ENCODE results near the gene HS3ST2.
A peak's percentile ranks its signal among the peaks of the same experiment; 100 is the strongest.

The HS3ST2 gene

GRCh38 chr16:22879466-22879865 lies 65.5 kb downstream of the HS3ST2 start:
- Histone ChIP-seq H3K4me3 (ENCODE audit: low read depth, low read length) (no peak overlapping the region), H3K9me3 (ENCODE audit: control insufficient read depth, insufficient read depth, low read depth, low read length) (no peaks in the 10 kb centered on the region), H3K36me3 (ENCODE audit: control insufficient read depth in 2 of 2, insufficient read depth in 1 of 2, low read length in 2 of 2) (no peaks in the 10 kb centered on the region), H3K27ac (ENCODE audit: extremely low read depth, low read depth, low read length) (no peak overlapping the region), H3K4me1 (ENCODE audit: control insufficient read depth, insufficient read depth, low read length) (no peaks in the 10 kb centered on the region)
- ChIA-PET CTCF (no interaction called here), POLR2A (no interaction called here)
- no peak for TF ChIP-seq GLI4 (tag by site-specific recombination; IDR thresholded peaks at IDR 0.05)
- 0 out of 2 replicates have a peak, but pooled peaks have one; percentile 14 for TF ChIP-seq ZBTB17 (tag by site-specific recombination; IDR thresholded peaks at IDR 0.05)
- TF ChIP-seq, protein P1, sequence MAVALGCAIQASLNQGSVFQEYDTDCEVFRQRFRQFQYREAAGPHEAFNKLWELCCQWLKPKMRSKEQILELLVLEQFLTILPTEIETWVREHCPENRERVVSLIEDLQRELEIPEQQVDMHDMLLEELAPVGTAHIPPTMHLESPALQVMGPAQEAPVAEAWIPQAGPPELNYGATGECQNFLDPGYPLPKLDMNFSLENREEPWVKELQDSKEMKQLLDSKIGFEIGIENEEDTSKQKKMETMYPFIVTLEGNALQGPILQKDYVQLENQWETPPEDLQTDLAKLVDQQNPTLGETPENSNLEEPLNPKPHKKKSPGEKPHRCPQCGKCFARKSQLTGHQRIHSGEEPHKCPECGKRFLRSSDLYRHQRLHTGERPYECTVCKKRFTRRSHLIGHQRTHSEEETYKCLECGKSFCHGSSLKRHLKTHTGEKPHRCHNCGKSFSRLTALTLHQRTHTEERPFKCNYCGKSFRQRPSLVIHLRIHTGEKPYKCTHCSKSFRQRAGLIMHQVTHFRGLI (tag by site-specific recombination; IDR thresholded peaks at IDR 0.05) = no peak

DNA sequence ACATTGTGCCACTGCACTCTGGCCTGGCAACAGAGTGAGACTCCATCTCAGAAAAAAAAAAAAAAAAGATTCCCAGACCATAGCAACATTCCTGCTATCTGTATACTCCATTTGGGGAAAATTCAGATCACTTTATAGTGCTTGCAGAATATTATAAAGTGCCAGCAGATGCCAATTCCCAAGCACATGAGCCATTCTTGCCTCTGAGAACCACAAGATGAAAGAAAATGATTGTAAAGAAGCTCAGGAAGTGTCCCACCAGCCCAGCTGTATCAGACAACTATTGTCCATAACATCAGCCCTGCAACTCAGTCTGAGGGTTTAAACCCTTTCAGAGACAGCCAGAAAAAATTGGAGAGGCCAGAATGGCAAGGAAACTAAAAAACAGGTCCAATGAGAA lies 69.0 kb downstream of the HS3ST2 start:
- no peaks in the 10 kb centered on the region for H3K9me3 ChIP-seq (ENCODE audit: control insufficient read depth, insufficient read depth, low read depth, low read length)
- ChIA-PET CTCF (interaction anchor here (0.6 to 1.6 kb wide), 2 partner anchors 15 to 712 kb away, joined by 3 to 10 read pairs; no protein-coding TSS in a partner anchor), POLR2A (no interaction called here)
- TF ChIP-seq HOXC10 (CRISPR knock-in tag; IDR thresholded peaks at IDR 0.05) (no peak), PRDM6 (tag by site-specific recombination; IDR thresholded peaks at IDR 0.05) (no peak), ZEB2 (tag by site-specific recombination; IDR thresholded peaks at IDR 0.05) (no peak), GLIS2 (tag by site-specific recombination; IDR thresholded peaks at IDR 0.05) (no peak), ZNF501 (tag by site-specific recombination; IDR thresholded peaks at IDR 0.05) (no peak), ZNF76 (tag by site-specific recombination; IDR thresholded peaks at IDR 0.05; ENCODE audit: borderline replicate concordance, low read depth) (no peak), ZNF654 (tag by site-specific recombination; IDR thresholded peaks at IDR 0.05; ENCODE audit: low read depth) (no peak), MEIS1 (CRISPR knock-in tag; IDR thresholded peaks at IDR 0.05; ENCODE audit: borderline replicate concordance) (no peak)
- H3K4me1 ChIP-seq (ENCODE audit: control insufficient read depth, insufficient read depth, low read length) = no peaks in the 10 kb centered on the region
- H3K27ac ChIP-seq (ENCODE audit: extremely low read depth, low read depth, low read length) = no peak overlapping the region
- no peak overlapping the region for H3K4me3 ChIP-seq (ENCODE audit: low read depth, low read length)
- no peaks in the 10 kb centered on the region for H3K36me3 ChIP-seq (ENCODE audit: control insufficient read depth in 2 of 2, insufficient read depth in 1 of 2, low read length in 2 of 2)

DNA sequence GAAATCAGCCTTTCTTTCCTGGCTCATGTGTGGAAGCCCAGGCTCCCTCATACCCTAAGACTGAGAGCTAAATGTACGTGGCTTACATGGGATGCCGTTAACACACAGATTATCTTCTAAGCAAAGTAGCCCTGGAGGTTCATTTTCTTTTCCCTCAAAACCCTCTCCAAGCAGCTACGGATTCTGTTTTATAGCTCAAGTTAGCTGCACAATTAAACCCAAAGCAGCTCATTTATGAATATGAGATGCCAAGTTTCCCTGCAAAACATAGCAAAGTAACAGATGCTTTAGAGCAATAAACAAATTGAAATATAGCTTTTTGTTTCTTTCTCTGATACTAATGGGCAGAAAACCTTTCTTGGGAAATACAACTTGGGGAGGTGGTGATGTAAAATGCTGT lies 72.0 kb downstream of the HS3ST2 start:
- H3K4me3 ChIP-seq (ENCODE audit: low read depth, low read length) = no peak overlapping the region
- H3K9me3 ChIP-seq (ENCODE audit: control insufficient read depth, insufficient read depth, low read depth, low read length) = no peaks in the 10 kb centered on the region
- ChIA-PET POLR2A (no interaction called here), CTCF (interaction anchor here (0.9 to 1.0 kb wide), 2 partner anchors 13 to 15 kb away, joined by 5 read pairs; no protein-coding TSS in a partner anchor)
- no peaks in the 10 kb centered on the region for H3K4me1 ChIP-seq (ENCODE audit: control insufficient read depth, insufficient read depth, low read length)
- H3K27ac ChIP-seq (ENCODE audit: extremely low read depth, low read depth, low read length) = no peak overlapping the region
- H3K36me3 ChIP-seq (ENCODE audit: control insufficient read depth in 2 of 2, insufficient read depth in 1 of 2, low read length in 2 of 2) = no peaks in the 10 kb centered on the region
- TF ChIP-seq, protein P2, sequence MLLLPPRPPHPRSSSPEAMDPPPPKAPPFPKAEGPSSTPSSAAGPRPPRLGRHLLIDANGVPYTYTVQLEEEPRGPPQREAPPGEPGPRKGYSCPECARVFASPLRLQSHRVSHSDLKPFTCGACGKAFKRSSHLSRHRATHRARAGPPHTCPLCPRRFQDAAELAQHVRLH (tag by site-specific recombination; IDR thresholded peaks at IDR 0.05) = no peak
- TF ChIP-seq ZNF146 (tag by site-specific recombination; IDR thresholded peaks at IDR 0.05) = no peak
- no peak for TF ChIP-seq ZNF433 (tag by site-specific recombination; IDR thresholded peaks at IDR 0.05; ENCODE audit: low read depth)
- TF ChIP-seq ZNF639 (tag by site-specific recombination; IDR thresholded peaks at IDR 0.05) = no peak
- no peak for TF ChIP-seq ZNF366 (tag by site-specific recombination; conservative IDR thresholded peaks at IDR 0.05)
- TF ChIP-seq, protein P3, sequence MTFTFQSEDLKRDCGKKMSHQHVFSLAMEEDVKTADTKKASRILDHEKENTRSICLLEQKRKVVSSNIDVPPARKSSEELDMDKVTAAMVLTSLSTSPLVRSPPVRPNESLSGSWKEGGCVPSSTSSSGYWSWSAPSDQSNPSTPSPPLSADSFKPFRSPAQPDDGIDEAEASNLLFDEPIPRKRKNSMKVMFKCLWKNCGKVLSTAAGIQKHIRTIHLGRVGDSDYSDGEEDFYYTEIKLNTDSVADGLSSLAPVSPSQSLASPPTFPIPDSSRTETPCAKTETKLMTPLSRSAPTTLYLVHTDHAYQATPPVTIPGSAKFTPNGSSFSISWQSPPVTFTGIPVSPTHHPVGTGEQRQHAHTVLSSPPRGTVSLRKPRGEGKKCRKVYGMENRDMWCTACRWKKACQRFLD (tag by site-specific recombination; IDR thresholded peaks at IDR 0.05) = no peak
- TF ChIP-seq ZNF335 (tag by site-specific recombination; conservative IDR thresholded peaks at IDR 0.05) = no peak
- TF ChIP-seq SETDB1 (IDR thresholded peaks at IDR 0.05; ENCODE audit: insufficient read length, low read length) = no peak
- TF ChIP-seq, protein P4, sequence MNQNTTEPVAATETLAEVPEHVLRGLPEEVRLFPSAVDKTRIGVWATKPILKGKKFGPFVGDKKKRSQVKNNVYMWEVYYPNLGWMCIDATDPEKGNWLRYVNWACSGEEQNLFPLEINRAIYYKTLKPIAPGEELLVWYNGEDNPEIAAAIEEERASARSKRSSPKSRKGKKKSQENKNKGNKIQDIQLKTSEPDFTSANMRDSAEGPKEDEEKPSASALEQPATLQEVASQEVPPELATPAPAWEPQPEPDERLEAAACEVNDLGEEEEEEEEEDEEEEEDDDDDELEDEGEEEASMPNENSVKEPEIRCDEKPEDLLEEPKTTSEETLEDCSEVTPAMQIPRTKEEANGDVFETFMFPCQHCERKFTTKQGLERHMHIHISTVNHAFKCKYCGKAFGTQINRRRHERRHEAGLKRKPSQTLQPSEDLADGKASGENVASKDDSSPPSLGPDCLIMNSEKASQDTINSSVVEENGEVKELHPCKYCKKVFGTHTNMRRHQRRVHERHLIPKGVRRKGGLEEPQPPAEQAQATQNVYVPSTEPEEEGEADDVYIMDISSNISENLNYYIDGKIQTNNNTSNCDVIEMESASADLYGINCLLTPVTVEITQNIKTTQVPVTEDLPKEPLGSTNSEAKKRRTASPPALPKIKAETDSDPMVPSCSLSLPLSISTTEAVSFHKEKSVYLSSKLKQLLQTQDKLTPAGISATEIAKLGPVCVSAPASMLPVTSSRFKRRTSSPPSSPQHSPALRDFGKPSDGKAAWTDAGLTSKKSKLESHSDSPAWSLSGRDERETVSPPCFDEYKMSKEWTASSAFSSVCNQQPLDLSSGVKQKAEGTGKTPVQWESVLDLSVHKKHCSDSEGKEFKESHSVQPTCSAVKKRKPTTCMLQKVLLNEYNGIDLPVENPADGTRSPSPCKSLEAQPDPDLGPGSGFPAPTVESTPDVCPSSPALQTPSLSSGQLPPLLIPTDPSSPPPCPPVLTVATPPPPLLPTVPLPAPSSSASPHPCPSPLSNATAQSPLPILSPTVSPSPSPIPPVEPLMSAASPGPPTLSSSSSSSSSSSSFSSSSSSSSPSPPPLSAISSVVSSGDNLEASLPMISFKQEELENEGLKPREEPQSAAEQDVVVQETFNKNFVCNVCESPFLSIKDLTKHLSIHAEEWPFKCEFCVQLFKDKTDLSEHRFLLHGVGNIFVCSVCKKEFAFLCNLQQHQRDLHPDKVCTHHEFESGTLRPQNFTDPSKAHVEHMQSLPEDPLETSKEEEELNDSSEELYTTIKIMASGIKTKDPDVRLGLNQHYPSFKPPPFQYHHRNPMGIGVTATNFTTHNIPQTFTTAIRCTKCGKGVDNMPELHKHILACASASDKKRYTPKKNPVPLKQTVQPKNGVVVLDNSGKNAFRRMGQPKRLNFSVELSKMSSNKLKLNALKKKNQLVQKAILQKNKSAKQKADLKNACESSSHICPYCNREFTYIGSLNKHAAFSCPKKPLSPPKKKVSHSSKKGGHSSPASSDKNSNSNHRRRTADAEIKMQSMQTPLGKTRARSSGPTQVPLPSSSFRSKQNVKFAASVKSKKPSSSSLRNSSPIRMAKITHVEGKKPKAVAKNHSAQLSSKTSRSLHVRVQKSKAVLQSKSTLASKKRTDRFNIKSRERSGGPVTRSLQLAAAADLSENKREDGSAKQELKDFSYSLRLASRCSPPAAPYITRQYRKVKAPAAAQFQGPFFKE (tag by site-specific recombination; IDR thresholded peaks at IDR 0.05; ENCODE audit: borderline replicate concordance) = no peak
- no peak for TF ChIP-seq ZNF629 (tag by site-specific recombination; IDR thresholded peaks at IDR 0.05)
